GM12892 (cell line): ENCODE measurements around the gene RNASE11.
"Not testable (repeated sequence)": the region's sequence is repeated elsewhere in the genome, so short reads cannot be mapped to it uniquely, and the experiment has no call there.

Experiments used
- DNase-seq: peaks from one replicate; pipeline ENCODE4 v3.0.0; 2011; ENCODE audit not compliant: insufficient read length
- FAIRE-seq: peaks from 2 replicates; lab custom pipeline; 2011; peaks lifted over from hg19 to GRCh38; lab: Jason Lieb, UNC
- POLR2A ChIP-seq: IDR thresholded peaks from 2 replicates; pipeline ENCODE4 v1.6.1; 2011; ENCODE audit warnings: low read depth, low read length, control low read depth
- POLR2AphosphoS5 ChIP-seq: IDR thresholded peaks from 2 replicates; pipeline ENCODE4 v1.6.1; 2011; ENCODE audit warnings: low read depth, low read length, control low read depth
- TAF1 ChIP-seq: IDR thresholded peaks from 2 replicates; pipeline ENCODE4 v1.6.1; 2011; ENCODE audit warnings: low read depth, mild to moderate bottlenecking, control low read depth, low read length, borderline replicate concordance

The RNASE11 gene

DNA sequence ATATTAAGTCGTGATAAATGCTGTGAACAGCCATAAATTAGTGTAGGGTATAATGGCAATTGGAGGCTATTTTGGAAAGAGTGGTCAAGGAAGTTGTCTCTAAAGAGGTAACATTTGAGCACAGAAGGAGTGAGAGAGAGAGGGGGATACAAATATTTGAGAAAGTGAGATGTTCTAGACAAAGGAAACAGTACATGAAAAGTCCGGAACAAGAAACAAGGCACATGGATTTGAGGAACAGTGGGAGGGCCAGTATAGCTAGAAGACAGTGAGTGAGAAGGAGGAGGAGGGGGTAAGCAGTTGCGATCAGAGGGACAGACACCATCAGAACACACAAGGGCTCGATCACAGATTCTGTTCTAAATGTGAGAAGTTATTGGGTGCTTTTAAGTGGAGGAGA, 23.5 kb upstream of the RNASE11 start:
- TF ChIP-seq POLR2AphosphoS5, result no peak
- TF ChIP-seq TAF1, result no peak
- TF ChIP-seq POLR2A, result no peak
- FAIRE-seq (no peak), DNase-seq (no peak)

DNA sequence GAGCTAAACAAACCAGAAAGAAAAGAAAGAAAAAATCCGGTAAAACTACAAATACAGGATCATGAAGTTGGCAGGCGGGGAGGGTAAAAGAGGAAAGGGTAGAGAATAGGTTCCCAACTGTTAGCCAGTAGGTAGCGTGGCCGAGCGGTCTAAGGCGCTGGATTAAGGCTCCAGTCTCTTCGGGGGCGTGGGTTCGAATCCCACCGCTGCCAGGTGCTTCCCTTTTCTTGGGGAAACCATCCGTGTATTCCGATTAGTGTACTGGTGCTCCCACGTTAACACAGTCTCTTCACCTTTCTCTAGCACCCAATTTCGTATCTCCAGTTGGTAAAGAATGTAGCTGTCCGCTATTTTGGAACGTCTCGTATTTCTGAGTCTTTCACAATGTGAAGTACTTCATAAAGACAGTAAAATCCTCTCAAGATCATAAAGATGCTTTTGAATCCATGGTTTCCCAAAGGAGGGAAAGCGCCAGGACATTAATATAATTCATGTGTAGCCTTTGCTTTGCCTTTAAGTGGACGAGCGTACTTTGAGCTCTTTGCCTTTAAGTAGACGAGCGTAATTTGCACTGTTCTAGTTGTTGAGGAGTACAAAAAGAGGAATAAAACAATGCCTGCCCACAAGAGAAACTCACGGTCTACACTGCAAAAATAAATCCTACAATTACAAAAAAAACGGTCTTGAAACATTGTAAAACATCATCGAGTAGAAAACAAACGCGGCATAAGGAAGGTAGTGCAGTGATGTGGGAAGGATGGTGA, 22.4 kb upstream of the RNASE11 start:
- DNase-seq (no peak), FAIRE-seq (no peak)
- TF ChIP-seq TAF1, result no peak

DNA sequence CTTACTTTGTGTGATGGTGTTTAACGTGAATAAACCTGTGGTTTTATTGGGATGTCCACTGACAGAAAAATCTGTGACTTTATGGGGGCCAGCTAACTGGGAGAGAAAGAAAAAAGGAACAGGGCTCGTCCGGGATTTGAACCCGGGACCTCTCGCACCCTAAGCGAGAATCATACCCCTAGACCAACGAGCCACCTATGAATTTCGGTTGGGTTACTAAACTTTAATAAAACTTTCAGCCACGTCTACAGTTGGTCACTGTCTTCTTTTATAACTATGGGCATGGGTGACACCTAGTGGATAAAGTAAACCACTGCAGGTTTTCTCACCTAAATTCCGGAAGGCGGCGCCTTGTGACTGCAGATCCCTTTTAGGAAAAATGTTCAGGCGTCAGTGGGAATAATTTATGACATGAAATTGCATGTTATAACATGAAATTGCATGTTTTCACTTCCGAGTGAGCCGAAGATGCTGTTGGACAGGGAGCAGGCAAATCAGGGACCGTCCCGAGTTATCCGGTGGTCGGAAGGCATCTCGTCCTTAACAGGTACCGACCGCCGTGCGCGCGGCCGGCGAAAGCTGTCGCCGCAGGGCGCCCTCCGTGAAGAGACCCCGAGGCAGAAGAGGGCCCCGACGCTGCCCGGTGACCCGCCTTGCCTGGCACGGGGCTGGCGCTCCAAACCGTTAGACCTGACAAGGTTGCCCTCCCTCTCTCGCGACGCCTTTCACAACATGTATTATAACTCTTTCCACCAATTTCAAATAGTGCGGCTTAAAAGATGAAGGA, 21.6 kb upstream of the RNASE11 start:
- DNase-seq (no peak), FAIRE-seq (no peak)
- no peak for TF ChIP-seq TAF1
- no peak for TF ChIP-seq POLR2AphosphoS5
- TF ChIP-seq POLR2A, result no peak

DNA sequence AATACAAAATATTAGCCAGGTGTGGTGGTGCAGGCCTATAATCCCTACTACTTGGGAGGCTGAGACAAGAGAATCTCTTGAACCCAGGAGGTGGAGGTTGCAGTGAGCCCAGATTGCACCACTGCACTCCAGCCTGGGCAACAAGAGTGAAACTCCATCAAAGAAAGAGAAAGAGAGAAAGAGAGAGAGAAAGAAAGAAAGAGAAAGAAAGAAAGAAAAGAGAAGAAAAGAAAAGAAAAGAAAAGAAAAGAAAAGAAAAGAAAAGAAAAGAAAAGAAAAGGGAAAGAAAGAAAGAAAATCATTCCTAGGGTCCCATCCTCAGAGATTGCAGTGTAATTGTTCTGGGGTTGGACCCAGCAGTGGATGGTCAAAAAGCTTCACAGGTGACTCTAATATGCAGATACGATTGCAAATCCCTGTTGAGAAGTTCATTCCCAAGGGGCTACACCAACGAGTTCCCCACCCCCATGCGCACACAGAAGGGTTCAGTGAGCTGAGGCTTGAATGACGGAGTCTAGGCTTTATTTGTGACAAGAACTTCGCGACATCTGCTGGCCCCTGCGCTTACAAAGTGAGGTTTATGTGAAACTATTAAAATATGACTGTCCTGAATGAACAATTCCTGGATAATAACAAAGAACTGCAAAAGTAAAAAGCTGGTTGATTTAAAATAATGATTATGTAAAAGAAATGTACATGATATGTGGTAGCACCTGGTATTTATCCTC, 20.7 kb upstream of the RNASE11 start:
- DNase-seq, result no peak
- TF ChIP-seq POLR2AphosphoS5, result no peak
- no peak for TF ChIP-seq POLR2A
- TF ChIP-seq TAF1, result no peak
- no peak for FAIRE-seq

DNA sequence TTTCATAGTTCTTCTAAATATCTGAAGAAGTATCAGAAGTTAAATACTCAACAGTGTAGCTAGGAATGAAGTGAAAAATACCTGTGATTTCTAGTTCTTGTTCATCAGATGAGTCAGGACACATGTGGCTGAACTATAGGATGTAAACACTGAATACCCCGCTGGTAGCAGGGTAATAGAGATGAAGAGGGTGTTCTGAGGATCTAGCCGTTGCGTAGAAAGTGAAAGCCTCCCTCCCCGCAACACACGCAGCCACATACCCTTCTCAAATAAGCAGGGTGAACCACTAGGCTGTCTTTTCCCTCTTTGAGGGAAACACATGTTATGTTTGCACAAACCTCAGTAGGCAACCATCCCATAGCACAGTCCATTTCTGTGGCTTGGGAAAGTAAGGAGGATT, 19.8 kb upstream of the RNASE11 start:
- DNase-seq (no peak), FAIRE-seq (no peak)

DNA sequence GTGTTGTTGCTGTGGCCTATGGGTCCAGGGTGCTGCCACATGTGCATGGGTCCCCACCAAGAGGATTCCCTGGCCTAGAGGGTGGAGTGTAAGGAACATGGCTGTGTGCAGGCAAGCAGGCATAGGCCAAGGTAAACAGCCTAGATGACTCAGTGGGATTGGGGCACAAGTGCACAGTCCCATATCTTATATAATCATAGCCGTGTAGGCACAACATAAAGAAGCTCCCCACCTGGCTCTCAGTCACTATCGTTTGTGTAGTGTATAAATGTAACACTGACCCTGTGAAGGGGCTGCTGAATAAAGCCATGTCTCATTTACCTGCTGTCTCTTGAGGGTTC, 19.1 kb upstream of the RNASE11 start:
- FAIRE-seq (no peak), DNase-seq (no peak)
- TF ChIP-seq TAF1 (no peak), POLR2A (no peak), POLR2AphosphoS5 (no peak)

More for the DNA sequence above, 19.8 kb upstream of the RNASE11 start:
- TF ChIP-seq TAF1, result no peak
- TF ChIP-seq POLR2AphosphoS5, result no peak
- no peak for TF ChIP-seq POLR2A

DNA sequence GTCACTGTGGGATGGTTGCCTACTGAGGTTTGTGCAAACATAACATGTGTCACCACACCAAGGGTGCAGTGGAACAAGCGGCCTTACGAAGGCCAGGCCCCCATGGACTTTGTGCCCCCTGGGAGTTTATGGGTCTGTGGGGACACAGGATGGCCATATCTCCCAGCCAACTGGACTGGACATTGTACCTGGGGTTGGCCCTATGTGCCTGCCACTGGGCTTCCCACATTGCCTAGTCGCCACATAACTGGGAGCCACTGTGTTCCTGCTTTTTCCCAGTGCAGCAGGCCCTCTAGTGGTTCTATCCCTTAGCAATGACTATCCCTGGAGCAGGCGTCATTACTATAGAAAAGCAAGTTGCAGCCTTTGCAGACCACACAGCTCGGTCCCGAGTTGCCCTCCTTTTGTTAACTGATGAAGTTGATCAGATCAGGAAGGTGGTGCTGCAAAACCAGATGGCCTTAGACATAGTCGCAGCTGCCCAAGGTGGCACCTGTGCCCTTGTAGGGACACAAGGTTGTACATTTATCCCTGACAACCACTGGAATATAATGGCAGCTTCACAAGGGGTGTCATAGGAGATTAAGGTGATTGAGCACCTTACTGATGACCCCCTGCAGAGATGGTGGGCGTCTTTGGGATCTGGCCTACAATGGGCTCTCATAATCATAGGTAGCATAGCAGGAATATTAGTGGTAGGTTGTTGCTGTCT, 18.5 kb upstream of the RNASE11 start:
- DNase-seq, result no peak
- no peak for TF ChIP-seq POLR2AphosphoS5
- TF ChIP-seq TAF1, result no peak
- no peak for TF ChIP-seq POLR2A
- no peak for FAIRE-seq

DNA sequence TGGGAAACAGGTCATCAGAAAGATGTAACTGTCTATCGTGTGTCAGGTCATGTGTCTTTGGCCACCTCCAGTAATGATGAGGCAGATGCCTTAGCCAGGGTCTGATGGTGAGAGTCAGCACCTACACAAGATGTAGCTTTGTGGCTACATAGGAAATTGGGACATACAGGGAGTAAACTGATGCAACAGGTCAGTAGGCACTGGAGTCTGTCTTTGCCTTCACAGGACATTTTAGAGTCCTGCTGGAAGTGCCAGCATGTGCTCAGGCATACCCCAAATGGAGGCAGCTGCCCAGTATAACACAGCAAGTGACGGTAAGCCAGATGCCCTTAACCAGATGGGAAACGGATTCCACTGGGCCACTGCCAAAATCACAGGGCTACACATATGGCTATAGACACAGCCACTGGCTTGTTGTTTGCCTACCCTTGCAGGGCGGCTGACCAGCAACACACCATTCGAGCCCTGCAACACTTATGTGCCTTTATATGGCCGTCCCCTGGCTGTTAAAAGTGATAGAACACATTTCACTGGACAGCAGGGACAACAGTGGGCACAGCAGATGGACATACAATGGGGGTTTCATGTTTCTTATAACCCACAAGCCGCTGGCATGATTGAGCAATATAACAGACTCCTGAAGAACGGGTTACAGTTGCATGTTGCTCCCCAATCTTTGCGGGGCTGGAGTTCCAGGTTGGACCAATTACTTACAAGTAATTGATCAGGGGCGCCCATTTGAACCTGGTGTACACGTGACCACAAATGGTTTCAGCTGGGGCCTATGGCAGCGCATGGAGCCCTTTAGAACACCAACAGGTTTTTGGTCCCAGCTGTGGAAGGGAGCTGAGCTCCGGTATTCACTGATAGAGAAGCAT, 16.3 kb upstream of the RNASE11 start:
- FAIRE-seq, result no peak
- no peak for DNase-seq
- no peak for TF ChIP-seq POLR2A
- TF ChIP-seq POLR2AphosphoS5, result no peak
- TF ChIP-seq TAF1, result no peak

DNA sequence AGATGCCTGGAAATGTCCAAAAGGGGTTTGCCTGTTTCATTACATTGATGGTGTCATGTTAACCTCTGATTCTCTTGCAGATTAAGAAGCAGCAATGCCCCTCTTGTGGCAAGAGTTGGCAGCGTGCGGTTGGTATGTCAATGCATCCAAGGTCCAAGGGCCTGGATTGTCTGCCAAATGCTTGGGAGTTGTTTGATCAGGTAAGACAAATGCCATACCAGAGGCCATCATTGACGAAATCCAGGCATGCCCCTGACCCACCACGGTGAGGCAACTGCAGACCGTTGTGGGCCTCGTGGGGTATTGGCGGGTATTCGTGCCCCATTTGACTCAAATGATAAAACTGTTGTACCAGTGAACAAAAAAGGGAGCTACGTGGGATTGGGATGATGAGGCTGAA, 14.8 kb upstream of the RNASE11 start:
- FAIRE-seq, result no peak
- TF ChIP-seq POLR2AphosphoS5 (no peak), TAF1 (no peak), POLR2A (no peak)
- no peak for DNase-seq

DNA sequence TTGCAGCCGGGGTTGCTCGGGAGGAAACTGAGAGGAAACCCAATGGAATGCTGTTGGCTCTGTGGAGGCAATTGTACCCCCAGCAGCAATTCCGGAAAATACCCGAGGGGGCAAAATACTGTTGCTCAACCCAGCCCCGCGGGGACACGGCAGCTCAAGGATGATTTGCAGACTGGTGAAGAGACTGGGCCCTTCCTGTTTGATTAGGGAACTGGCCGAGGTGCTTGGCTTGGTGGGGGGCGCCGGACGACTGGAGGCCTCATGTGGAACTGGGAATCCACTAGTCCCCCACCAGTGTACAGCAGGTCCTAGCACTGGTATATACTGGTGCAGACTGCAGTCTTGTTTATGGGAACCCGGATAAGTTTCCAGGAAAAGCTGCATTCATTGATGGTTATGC, 13.7 kb upstream of the RNASE11 start:
- no peak for DNase-seq
- no peak for FAIRE-seq
- TF ChIP-seq POLR2A (no peak), POLR2AphosphoS5 (no peak), TAF1 (no peak)

DNA sequence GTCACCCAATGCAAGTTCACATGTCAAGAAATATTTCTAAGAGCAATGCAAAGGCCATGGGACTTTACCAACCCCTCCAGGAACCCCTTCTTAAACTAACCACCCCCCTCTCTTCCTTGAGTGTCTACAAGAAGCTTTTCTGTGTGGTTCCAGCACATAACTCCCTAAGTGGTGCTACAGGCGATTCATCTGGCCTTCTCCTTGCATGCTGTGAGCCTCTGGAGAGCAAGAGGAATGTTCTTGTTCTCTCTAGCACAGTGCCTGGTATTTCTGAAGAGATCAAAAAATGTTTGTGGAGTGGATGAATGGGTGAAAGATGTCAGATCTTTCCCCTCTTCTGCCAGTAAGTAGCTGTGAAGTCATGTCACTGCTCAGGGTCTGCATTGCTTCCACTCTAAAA, 9.3 kb upstream of the RNASE11 start:
- DNase-seq (no peak), FAIRE-seq (no peak)
- TF ChIP-seq TAF1, result no peak
- no peak for TF ChIP-seq POLR2AphosphoS5
- no peak for TF ChIP-seq POLR2A

DNA sequence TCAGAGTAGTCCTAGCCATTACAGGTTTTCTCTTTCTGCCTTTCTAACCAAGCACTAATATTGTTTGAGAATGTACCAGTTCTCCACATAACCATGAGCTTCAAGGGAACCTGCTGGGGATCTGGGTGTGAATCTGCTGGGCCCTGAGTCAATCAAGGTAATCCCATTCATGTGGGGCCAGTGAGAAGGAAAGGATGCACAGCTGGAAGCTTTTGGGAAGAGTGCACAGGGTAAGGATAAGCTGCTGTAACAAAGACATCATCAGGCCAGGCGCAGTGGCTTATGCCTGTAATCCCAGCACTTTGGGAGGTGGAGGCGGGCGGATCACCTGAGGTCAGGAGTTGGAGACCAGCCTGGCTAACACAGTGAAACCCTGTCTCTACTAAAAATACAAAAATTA, 7.9 kb upstream of the RNASE11 start:
- FAIRE-seq, DNase-seq: not testable (repeated sequence)
